ENCODE measurements around the gene PPP2R5E. TPM values are rescaled to one million over a fixed set of nuclear protein-coding genes. Genes with fewer than 3 reads are reported as not detected.

PPP2R5E gene
- total and polyA plus RNA-seq, 10 of the 15 experiments (the other 5 are each of a cell fraction or from before 2014, with no cell fraction given): 11.4 to 56.2 (median 22.7) TPM

DNA sequence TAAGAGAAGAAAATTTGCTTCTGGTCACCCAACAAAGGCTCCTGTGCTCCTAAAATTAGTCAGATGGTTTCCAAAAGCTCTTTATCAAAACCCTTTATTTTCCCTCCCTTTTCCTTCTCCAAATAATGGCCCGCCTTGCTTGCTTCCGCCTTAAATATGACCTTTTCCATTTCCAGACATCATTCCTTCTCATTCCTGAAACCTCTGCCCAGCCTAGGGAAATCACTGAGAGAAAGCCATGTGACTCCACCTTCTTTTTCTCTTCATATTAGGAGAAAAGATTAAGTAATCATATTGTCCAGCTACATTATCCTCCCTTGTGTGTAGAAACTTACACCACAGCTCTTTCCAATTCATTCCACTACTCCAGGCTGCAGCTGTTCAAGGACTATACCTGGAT lies 148.7 kb downstream of the PPP2R5E start (continued):
- TF ChIP-seq, protein P1, sequence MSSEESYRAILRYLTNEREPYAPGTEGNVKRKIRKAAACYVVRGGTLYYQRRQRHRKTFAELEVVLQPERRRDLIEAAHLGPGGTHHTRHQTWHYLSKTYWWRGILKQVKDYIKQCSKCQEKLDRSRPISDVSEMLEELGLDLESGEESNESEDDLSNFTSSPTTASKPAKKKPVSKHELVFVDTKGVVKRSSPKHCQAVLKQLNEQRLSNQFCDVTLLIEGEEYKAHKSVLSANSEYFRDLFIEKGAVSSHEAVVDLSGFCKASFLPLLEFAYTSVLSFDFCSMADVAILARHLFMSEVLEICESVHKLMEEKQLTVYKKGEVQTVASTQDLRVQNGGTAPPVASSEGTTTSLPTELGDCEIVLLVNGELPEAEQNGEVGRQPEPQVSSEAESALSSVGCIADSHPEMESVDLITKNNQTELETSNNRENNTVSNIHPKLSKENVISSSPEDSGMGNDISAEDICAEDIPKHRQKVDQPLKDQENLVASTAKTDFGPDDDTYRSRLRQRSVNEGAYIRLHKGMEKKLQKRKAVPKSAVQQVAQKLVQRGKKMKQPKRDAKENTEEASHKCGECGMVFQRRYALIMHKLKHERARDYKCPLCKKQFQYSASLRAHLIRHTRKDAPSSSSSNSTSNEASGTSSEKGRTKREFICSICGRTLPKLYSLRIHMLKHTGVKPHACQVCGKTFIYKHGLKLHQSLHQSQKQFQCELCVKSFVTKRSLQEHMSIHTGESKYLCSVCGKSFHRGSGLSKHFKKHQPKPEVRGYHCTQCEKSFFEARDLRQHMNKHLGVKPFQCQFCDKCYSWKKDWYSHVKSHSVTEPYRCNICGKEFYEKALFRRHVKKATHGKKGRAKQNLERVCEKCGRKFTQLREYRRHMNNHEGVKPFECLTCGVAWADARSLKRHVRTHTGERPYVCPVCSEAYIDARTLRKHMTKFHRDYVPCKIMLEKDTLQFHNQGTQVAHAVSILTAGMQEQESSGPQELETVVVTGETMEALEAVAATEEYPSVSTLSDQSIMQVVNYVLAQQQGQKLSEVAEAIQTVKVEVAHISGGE (CRISPR knock-in tag; IDR thresholded peaks at IDR 0.05): no peak
- TF ChIP-seq, protein P2, sequence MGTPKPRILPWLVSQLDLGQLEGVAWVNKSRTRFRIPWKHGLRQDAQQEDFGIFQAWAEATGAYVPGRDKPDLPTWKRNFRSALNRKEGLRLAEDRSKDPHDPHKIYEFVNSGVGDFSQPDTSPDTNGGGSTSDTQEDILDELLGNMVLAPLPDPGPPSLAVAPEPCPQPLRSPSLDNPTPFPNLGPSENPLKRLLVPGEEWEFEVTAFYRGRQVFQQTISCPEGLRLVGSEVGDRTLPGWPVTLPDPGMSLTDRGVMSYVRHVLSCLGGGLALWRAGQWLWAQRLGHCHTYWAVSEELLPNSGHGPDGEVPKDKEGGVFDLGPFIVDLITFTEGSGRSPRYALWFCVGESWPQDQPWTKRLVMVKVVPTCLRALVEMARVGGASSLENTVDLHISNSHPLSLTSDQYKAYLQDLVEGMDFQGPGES (IDR thresholded peaks at IDR 0.05): no peak
- no peak for TF ChIP-seq MYC (IDR thresholded peaks at IDR 0.05; ENCODE audit: insufficient read depth, insufficient read length, insufficient replicate concordance, low read length, severe bottlenecking)

DNA sequence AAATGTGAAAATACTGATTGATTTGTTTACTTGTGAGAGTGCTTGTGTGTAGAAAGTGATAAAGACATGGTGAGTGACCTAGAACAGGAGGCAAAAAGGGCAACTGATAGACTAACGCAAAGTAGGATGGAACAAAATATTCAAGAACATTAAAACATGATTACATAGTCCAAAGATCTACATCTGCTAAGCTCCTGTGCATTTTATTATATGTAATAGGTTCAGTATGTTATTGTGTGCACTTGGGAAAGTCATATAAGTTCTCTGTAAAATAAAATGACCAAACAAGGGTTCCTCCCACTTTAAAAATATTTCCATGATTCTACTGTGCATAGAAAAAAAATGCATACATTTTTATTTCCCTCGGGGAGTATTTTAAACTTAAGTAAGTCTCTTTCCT lies 150.2 kb downstream of the PPP2R5E start:
- Histone ChIP-seq H4K20me1 (ENCODE audit: control insufficient read depth, insufficient read depth) (no peaks in the 10 kb centered on the region), H3K27me3 (replicated peaks in 1 of 2; ENCODE audit: control insufficient read depth in 2 of 2, insufficient read depth in 2 of 2, low read length in 1 of 2) (no peaks in the 10 kb centered on the region), H2AFZ (ENCODE audit: control insufficient read depth, low read depth, low read length) (no peak overlapping the region), H3K36me3 (ENCODE audit: control insufficient read depth in 2 of 2, insufficient read depth in 2 of 2, low read length in 1 of 2) (peaks cover 3 to 7% of the 10 kb centered on the region in 2 experiments; a peak in 3 of 4 replicates), H3K9me3 (replicated peaks; ENCODE audit: control insufficient read depth, insufficient read depth, low read length) (no peaks in the 10 kb centered on the region), H3K27ac (ENCODE audit: control insufficient read depth, insufficient read depth) (no peak overlapping the region), H3K4me3 (no peak overlapping the region), H3K4me1 (ENCODE audit: control insufficient read depth, insufficient read depth, low read length) (no peaks in the 10 kb centered on the region), H3K79me2 (ENCODE audit: control insufficient read depth, insufficient read depth, low read length) (no peaks in the 10 kb centered on the region), H3K4me2 (ENCODE audit: control insufficient read depth, insufficient read depth) (no peak overlapping the region), H3K9ac (ENCODE audit: control insufficient read depth, insufficient read depth, low read length) (no peak overlapping the region)
- TF ChIP-seq IKZF2 (IDR thresholded peaks at IDR 0.05): no peak
- no peak for TF ChIP-seq SIN3A (IDR thresholded peaks at IDR 0.05; ENCODE audit: low read depth, low read length)
- TF ChIP-seq EZH2 (IDR thresholded peaks at IDR 0.05; ENCODE audit: borderline replicate concordance, control insufficient read depth, low read depth, low read length): no peak
- no peak for TF ChIP-seq TCF3 (IDR thresholded peaks at IDR 0.05; ENCODE audit: borderline replicate concordance, insufficient read depth, low read depth, low read length)
- TF ChIP-seq GATAD2B (conservative IDR thresholded peaks at IDR 0.05; ENCODE audit: low read depth): no peak
- TF ChIP-seq CEBPB (IDR thresholded peaks at IDR 0.05; ENCODE audit: borderline replicate concordance in 1 of 2, low read depth in 2 of 2, low read length in 2 of 2): no peak
- TF ChIP-seq EP300 (IDR thresholded peaks at IDR 0.05; ENCODE audit: borderline replicate concordance in 1 of 2, control insufficient read depth in 1 of 2, low read depth in 2 of 2, low read length in 2 of 2): no peak
- no peak for TF ChIP-seq POLR2AphosphoS2 (IDR thresholded peaks at IDR 0.05; ENCODE audit: low read depth, low read length)
- TF ChIP-seq, protein P3, sequence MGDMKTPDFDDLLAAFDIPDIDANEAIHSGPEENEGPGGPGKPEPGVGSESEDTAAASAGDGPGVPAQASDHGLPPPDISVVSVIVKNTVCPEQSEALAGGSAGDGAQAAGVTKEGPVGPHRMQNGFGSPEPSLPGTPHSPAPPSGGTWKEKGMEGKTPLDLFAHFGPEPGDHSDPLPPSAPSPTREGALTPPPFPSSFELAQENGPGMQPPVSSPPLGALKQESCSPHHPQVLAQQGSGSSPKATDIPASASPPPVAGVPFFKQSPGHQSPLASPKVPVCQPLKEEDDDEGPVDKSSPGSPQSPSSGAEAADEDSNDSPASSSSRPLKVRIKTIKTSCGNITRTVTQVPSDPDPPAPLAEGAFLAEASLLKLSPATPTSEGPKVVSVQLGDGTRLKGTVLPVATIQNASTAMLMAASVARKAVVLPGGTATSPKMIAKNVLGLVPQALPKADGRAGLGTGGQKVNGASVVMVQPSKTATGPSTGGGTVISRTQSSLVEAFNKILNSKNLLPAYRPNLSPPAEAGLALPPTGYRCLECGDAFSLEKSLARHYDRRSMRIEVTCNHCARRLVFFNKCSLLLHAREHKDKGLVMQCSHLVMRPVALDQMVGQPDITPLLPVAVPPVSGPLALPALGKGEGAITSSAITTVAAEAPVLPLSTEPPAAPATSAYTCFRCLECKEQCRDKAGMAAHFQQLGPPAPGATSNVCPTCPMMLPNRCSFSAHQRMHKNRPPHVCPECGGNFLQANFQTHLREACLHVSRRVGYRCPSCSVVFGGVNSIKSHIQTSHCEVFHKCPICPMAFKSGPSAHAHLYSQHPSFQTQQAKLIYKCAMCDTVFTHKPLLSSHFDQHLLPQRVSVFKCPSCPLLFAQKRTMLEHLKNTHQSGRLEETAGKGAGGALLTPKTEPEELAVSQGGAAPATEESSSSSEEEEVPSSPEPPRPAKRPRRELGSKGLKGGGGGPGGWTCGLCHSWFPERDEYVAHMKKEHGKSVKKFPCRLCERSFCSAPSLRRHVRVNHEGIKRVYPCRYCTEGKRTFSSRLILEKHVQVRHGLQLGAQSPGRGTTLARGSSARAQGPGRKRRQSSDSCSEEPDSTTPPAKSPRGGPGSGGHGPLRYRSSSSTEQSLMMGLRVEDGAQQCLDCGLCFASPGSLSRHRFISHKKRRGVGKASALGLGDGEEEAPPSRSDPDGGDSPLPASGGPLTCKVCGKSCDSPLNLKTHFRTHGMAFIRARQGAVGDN (IDR thresholded peaks at IDR 0.05): no peak
- no peak for TF ChIP-seq RB1 (IDR thresholded peaks at IDR 0.05; ENCODE audit: borderline replicate concordance)
- ChIA-PET POLR2A (no interaction called here), RAD21 (ENCODE audit: unreplicated experiment) (no interaction called here), SMC1A (ENCODE audit: uncharacterized antibody, unreplicated experiment) (no interaction called here), CTCF (no interaction called here)
- no peak for ATAC-seq
- intact Hi-C loops (cut with micrococcal nuclease; ENCODE audit: unreplicated experiment) (no loop called here), in situ Hi-C loops (cut with MboI) (no loop called here)
- FAIRE-seq: no peak
- DNase-seq (ENCODE audit: low read depth, low spot score): no peak
- BruUV-seq (replicated peaks): no TSS peak
- 100% methylated on average over 2 of the region's 2 CpGs for WGBS (ENCODE audit: insufficient coverage, insufficient replicate concordance, low lambda C conversion rate, missing lambda C conversion rate)

Measured in GM12878 (cell line).